Calu3 (cell line): Measurements from ENCODE around the gene PSMA8. TPM values are rescaled to one million over a fixed set of nuclear protein-coding genes. Genes with fewer than 3 reads are reported as not detected.

ENCODE experiments used
- BruUV-seq: library from RNA; stranded (reverse); fragments of 400-500 nt; replicated peaks from 2 replicates; lab custom pipeline; 2021; lab: Mats Ljungman, UMichigan
- CTCF ChIA-PET: fragments of 300-600 bp; sonication (Branson Sonifier 250); formaldehyde crosslinking; loops from one replicate; lab custom pipeline; 2022; ENCODE audit warnings: antibody characterized with exemption; lab: Charles Lee
- DNase-seq: peaks from one replicate; pipeline ENCODE4 v3.0.0; 2022
- H3K27ac Mint-ChIP-seq: one replicate; pipeline ENCODE4 v1.8.0; 2022; ENCODE audit warnings: mixed read lengths; ENCODE audit not compliant: unreplicated experiment
- H3K27me3 Mint-ChIP-seq: one replicate; pipeline ENCODE4 v1.8.0; 2022; ENCODE audit warnings: mixed read lengths; ENCODE audit not compliant: unreplicated experiment
- H3K36me3 Mint-ChIP-seq: one replicate; pipeline ENCODE4 v1.8.0; 2022; ENCODE audit warnings: mild to moderate bottlenecking, moderate library complexity, mixed read lengths; ENCODE audit not compliant: insufficient read depth, unreplicated experiment
- H3K4me1 Mint-ChIP-seq: one replicate; pipeline ENCODE4 v1.8.0; 2022; ENCODE audit warnings: mild to moderate bottlenecking, low read depth, mixed read lengths; ENCODE audit not compliant: unreplicated experiment
- H3K4me3 Mint-ChIP-seq: one replicate; pipeline ENCODE4 v1.8.0; 2022; ENCODE audit warnings: mild to moderate bottlenecking, low read depth, moderate library complexity, mixed read lengths; ENCODE audit not compliant: unreplicated experiment
- H3K9me3 Mint-ChIP-seq: one replicate; pipeline ENCODE4 v1.8.0; 2022; ENCODE audit warnings: low read depth, mixed read lengths; ENCODE audit not compliant: unreplicated experiment
- intact Hi-C: fragments of 100-400 bp; cut with micrococcal nuclease; formaldehyde crosslinking; loops from one replicate; pipeline ENCODE4 v1.10.0; 2022; ENCODE audit not compliant: unreplicated experiment
- total RNA-seq: library from RNA; stranded (reverse); gene quantifications from 2 replicates; pipeline ENCODE4 v1.2.3, GENCODE V29; 2022
- TF ChIP-seq, protein P1 (sequence below): fragments of 200-600 bp; IDR thresholded peaks from one replicate; pipeline ENCODE4 v1.8.0; 2022; ENCODE audit warnings: antibody characterized with exemption; ENCODE audit not compliant: unreplicated experiment

Gene PSMA8
- total RNA-seq, 1 experiment from 2014 or later = not detected

DNA sequence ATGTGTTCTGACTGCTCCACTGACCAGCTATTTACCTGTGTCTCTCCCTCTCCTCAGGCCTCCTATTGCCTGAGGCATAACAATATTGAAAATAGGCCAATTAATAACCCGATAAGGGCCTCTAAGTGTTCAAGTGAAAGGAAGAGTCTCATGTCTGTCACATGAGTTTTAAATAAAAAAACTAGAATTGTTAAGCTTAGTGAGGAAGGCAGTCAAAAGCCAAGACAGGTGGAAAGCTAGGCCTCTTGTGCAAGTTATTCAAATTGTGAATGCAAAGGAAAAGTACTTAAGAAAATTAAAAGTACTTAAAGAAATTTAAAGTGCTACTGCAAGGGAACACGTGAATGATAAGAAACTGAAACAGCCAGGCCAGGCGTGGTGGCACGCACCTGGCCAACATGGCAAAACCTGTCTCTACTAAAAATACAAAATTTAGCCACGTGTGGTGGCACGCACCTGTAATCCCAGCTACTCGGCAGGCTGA is 47.7 kb downstream of the PSMA8 start:
- Mint-ChIP-seq H3K36me3 (no peaks in the 10 kb centered on the region), H3K27ac (no peak overlapping the region), H3K4me3 (no peak overlapping the region), H3K27me3 (no peaks in the 10 kb centered on the region), H3K4me1 (no peaks in the 10 kb centered on the region), H3K9me3 (no peaks in the 10 kb centered on the region)
- no peak for DNase-seq
- CTCF ChIA-PET = interaction anchor here (0.6 kb wide), 1 partner anchor 912 kb away, joined by 4 read pairs; no protein-coding TSS in a partner anchor
- intact Hi-C loops = no loop called here
- TF ChIP-seq, protein P1, sequence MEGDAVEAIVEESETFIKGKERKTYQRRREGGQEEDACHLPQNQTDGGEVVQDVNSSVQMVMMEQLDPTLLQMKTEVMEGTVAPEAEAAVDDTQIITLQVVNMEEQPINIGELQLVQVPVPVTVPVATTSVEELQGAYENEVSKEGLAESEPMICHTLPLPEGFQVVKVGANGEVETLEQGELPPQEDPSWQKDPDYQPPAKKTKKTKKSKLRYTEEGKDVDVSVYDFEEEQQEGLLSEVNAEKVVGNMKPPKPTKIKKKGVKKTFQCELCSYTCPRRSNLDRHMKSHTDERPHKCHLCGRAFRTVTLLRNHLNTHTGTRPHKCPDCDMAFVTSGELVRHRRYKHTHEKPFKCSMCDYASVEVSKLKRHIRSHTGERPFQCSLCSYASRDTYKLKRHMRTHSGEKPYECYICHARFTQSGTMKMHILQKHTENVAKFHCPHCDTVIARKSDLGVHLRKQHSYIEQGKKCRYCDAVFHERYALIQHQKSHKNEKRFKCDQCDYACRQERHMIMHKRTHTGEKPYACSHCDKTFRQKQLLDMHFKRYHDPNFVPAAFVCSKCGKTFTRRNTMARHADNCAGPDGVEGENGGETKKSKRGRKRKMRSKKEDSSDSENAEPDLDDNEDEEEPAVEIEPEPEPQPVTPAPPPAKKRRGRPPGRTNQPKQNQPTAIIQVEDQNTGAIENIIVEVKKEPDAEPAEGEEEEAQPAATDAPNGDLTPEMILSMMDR = no peak
- no TSS peak for BruUV-seq

DNA sequence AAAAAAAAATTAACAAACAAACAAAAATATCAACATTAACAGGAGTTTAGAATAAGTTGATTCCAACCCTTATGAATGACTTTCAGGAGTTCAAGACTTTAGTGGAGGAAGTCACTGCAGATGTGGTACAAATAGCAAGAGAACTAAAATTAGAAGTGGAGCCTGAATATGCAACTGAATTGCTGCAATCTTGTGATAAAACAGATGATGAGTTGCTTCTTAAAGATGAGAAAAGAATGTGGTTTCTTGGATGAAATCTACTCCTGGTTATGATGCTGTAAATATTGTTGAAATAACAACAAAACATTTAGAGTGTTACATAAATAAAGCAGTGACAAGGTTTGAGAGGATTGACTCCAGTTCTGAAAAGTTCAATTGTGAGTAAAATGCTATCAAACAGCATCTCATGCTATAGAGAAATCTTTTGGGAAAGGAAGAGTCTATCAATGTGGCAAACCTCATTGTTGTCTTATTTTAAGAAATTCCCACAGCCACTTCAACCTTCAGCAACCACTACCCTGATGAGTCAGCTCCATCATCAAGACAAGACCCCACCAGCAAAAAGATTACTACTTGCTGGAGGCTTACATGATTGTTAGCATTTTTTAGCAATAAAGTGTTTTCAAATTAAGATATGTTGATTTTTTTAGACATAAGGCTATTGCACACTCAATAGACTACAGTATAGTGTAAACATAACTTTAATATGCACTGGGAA is 49.9 kb downstream of the PSMA8 start:
- no peak for DNase-seq
- Mint-ChIP-seq H3K9me3 (no peaks in the 10 kb centered on the region), H3K4me1 (no peaks in the 10 kb centered on the region), H3K4me3 (no peak overlapping the region), H3K36me3 (no peaks in the 10 kb centered on the region), H3K27ac (no peak overlapping the region), H3K27me3 (no peaks in the 10 kb centered on the region)
- intact Hi-C loops = no loop called here
- BruUV-seq = no TSS peak
- CTCF ChIA-PET = no interaction called here
- TF ChIP-seq, protein P1 = no peak

- intact Hi-C loops = no loop called here
- Mint-ChIP-seq H3K27ac (no peak overlapping the region), H3K4me1 (no peaks in the 10 kb centered on the region), H3K4me3 (no peak overlapping the region), H3K36me3 (no peaks in the 10 kb centered on the region), H3K9me3 (no peaks in the 10 kb centered on the region), H3K27me3 (no peaks in the 10 kb centered on the region)
- DNase-seq = no peak
- TF ChIP-seq, protein P1 = no peak
- no TSS peak for BruUV-seq
- CTCF ChIA-PET = no interaction called here
Observed at GRCh38 chr18:26185267-26185666, 51.6 kb downstream of the PSMA8 start.

DNA sequence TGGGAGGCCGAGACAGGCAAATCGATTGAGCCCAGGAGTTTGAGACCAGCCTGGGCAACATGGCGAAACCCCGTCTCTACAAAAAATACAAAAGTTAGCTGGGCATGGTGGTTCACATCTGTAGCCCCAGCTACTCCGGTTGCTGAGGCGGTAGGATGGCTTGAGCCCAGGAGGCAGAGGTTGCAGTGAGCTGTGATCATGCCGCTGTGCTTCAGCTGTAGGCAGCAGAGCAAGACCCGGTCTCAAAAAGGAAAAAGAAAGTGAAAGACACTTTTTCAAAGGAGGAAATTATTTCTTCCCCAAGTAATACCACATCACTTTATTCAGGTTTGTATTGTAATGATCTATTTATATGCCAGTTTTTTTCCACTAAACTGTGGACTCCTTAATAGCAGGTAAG is 56.8 kb downstream of the PSMA8 start:
- no peak for DNase-seq
- BruUV-seq = no TSS peak
- H3K36me3 Mint-ChIP-seq = no peaks in the 10 kb centered on the region
- H3K27ac Mint-ChIP-seq = no peak overlapping the region
- intact Hi-C loops = no loop called here
- H3K27me3 Mint-ChIP-seq = no peaks in the 10 kb centered on the region
- CTCF ChIA-PET = no interaction called here
- H3K9me3 Mint-ChIP-seq = no peaks in the 10 kb centered on the region
- TF ChIP-seq, protein P1 = no peak
- H3K4me3 Mint-ChIP-seq = no peak overlapping the region
- H3K4me1 Mint-ChIP-seq = no peaks in the 10 kb centered on the region
